ENCODE measurements around the gene APIP.
"Not testable (repeated sequence)": the region's sequence is repeated elsewhere in the genome, so short reads cannot be mapped to it uniquely, and the experiment has no call there.

Gene APIP

DNA sequence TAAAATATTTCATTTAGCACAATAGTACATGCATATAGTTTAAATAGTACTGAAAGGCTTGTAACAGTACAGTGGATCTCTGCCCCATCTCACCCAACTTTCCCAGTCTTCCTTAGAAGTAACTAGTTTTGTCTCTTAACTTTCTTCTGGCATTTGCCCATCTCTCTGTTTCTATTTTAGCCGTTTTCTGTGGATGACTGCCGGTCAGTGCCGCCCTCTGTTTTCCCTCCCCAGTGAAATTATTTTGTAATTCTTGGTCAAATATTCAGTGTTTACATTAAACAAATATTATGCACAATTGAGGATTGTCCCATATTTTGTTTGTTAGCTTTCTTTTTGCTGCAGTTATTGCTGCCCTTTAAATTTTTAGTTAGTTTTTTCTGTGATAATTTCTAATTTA, 8.5 kb upstream of the APIP start:
- DNase-seq = no peak

- DNase-seq = no peak
These were observed 5.0 kb upstream of the APIP start for GRCh38 chr11:34921156-34921555.

- no peak for DNase-seq
These were observed 928 bp upstream of the APIP start for GRCh38 chr11:34916843-34917770.

GRCh38 chr11:34915136-34916014, 804 bp downstream of the APIP start:
- peak in 1 of 2 experiments; percentile 83 for DNase-seq

DNA sequence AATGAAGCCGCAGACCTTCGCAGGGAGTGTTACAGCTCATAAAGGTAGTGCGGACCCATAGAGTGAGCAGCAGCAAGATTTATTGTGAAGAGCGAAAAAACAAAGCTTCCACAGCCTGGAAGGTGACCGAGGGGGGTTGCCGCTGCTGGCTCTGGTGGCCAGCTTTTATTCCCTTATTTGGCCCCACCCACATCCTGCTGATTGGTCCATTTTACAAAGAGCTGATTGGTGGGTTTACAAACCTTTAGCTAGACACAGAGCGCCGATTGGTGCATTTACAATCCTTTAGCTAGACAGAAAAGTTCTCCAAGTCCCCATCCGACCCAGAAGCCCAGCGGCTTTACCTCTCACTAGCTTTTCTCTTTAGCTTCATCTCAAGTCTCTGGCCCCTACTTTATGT, 2.6 kb downstream of the APIP start:
- not testable (repeated sequence) for DNase-seq

GRCh38 chr11:34911676-34912075, 4.5 kb downstream of the APIP start:
- no peak for DNase-seq

GRCh38 chr11:34910817-34911216, 5.4 kb downstream of the APIP start:
- no peak for DNase-seq

GRCh38 chr11:34909955-34910354, 6.2 kb downstream of the APIP start:
- no peak for DNase-seq

- no peak for DNase-seq
These were observed 6.8 kb downstream of the APIP start for GRCh38 chr11:34909415-34909814.

GRCh38 chr11:34907934-34908593, 8.1 kb downstream of the APIP start:
- DNase-seq = no peak

DNA sequence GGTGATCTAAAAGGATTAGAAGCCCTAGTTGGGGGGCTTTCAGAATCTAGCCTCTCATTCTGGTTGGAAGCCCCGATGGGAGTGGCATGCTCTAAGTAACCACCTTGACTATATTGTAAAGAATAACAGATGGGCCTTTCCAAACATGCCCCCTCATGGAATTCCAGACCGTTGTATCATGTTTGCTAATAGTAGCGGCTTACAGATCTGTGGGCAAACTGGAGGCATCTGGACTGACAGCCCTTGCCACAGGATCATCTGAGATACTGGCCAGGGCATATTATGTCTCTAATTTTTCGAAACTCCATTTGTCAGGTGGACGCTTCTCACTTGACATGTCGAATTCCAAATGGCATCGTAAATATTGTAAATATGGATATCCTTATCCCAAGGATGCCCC, 10.5 kb downstream of the APIP start:
- no peak for DNase-seq

DNA sequence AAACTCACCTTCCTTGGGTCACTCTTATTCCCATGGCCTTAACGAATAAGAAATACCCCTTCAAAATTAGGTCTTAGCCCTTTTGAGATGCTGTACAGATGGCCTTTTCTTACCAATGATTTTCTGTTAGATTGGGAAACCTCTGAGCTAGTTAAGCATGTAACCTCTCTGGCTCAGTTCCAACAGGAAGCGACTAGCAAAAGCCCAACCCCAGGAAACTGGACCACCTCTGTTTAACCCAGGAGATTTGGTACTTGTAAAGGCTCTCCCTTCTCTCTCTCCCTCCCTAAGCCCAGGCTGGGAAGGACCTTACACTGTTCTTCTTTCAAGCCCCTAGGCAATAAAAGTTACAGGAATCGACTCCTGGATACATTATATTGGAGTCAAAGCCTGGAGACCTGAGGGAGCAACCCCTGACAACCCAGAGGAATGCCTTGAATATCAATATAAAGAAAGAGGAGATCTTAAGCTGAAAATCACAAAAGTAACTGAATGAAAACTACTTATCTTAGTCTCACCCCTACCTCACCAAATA, 11.7 kb downstream of the APIP start:
- DNase-seq = no peak

DNA sequence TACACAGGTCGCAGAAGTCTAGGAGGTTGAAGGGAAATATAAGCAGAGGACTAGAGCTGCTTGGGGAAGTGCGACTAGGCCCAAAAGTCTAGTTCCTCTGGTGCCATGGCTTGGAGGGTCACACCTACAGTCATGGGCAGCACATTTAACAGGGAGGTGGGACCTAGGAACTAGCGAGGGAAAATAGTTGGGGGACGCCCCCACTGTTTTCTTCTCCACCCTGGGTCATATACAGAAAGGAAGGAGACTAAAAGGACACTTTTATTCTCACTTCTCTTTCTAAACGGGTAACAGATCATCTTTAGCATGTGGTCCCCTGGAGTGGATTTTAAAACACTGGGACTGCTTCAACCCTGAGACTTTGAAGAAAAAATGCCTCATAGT, 16.6 kb downstream of the APIP start:
- DNase-seq = peak in 1 of 2 experiments; percentile 16

GRCh38 chr11:34898474-34898873, 17.7 kb downstream of the APIP start:
- no peak for DNase-seq

GRCh38 chr11:34897171-34897870, 18.9 kb downstream of the APIP start:
- DNase-seq = no peak

- not testable (repeated sequence) for DNase-seq
These were observed 20.0 kb downstream of the APIP start for GRCh38 chr11:34896191-34896590.

DNA sequence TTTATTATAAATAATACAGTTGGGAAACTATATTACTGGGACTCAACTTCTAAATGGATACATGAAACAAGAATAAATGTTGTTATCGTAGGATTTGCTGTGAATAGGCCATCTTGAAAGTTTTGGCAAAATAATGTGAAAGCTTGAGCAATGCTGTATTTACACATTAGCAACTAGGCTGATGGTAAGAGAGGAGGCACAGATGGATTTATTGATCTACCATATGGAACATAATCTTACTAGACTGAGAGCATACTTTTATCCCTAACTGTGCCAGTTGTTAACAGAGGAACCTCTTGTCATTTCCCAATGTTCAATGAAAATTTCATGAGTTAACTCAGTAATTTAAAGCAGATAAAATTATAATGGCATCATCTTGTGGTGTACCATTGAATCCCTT, 22.8 kb downstream of the APIP start:
- no peak for DNase-seq

GRCh38 chr11:34891611-34892010, 24.6 kb downstream of the APIP start:
- DNase-seq = no peak

DNA sequence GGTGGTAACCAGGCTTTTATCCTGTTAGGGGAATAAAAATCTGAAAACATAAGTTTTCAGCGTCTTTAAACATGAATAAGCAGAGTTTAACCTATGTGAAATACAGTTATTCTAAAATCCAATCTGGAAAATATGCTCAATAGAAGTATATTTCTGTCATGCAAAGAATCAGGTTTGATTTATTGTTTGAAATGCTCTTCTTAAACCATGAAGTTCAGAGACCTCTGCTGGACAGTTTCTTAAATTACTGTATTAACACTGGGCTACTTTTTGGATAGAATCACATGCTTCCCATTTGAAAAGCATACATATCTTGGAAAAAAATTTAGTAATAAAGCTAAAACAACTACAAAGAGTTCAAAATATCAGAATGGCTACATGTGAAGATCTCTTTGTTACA, 25.4 kb downstream of the APIP start:
- DNase-seq = no peak

DNA sequence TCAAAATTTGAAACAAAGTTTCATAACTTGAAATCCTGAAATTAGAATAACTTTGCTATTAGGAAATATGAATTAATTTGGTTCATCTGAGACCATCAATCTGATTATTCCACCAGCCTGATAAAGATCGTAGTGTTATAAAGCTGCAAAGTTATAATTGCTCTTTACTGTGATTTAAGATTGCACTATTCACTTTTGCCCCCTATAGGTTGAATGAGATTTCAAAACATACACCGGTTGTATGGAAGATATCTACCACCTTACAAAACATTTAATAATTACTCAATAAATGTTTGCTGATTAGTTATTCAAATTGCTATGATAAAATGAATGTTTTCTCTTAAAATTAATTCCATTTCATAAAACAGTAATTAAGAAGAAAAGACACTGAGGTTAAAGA, 26.1 kb downstream of the APIP start:
- DNase-seq = no peak

- no peak for DNase-seq
These were observed 28.9 kb downstream of the APIP start for GRCh38 chr11:34887260-34887659.

DNA sequence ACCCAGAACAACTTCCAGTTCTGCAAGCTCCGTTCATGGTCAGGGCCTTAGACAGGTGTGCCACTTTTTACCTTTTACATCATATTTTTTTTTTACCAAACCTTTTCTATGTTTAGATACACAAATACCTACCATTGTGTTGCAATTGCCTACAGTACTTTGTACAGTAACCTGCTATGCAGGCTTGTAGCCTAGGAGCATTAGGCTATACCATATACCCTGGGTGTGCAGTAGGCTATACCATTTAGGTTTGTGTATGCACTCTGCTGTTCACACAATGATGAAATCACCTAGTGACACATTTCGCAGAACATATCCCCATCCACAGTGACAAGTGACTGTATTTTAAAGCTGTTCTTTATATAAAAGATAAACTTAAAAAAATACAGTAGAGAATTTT, 29.6 kb downstream of the APIP start:
- DNase-seq = no peak

Measured in NCI-H187 (cell line).